ENCODE data around the gene MYO3B.
"Not testable (repeated sequence)": the region's sequence is repeated elsewhere in the genome, so short reads cannot be mapped to it uniquely, and the experiment has no call there.

The MYO3B gene

DNA sequence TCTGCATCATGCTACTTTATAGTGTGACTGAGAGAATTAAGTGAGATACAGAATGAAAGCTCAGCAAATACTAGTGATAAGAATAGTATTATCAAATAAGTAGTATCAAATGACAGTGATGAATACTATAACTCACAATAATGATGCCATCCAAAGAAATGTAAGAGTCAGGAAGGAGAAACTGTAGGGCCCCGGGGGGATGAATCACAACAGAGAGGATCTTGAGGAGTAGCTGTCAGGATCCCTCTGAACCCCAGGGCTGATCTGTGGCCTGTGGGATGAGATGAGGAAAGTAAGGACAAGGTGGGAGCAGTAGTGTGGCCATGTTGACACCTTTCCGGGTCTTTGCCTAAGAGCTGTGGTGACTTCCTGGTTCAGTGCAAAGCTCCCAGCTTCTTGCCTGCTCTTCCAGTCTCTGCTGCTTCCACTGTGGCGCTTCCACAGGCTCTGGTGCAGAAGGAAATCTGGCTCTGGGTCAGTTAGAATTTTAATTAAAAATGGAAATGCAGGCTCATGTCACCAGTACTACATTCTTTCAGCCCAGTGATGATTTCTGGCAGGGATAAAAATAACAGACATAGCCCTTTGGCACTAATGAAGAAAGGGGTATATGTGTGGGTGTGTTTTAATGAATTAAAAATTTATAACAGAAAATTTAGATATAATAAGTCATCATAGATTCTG is 166.9 kb downstream of the MYO3B start:
- DNase-seq = no peak

DNA sequence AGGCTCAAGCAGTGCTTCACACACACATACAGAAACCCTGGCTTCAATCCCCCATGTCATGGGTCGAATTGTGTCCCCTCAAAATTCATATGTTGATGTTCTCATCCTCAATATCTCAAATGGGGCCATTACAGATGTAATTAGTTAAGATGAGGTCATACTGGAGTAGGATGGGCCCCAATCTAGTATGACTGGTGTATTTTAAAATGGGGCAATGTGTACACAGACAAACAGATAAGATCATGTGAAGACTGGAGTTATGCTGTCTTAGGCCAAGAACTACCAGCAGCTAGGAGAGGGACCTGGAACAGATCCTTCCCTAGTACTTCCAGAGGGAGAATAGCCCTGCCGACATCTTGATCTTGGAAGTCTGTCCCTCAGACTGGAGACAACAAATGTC is 167.7 kb downstream of the MYO3B start:
- no peak for DNase-seq

DNA sequence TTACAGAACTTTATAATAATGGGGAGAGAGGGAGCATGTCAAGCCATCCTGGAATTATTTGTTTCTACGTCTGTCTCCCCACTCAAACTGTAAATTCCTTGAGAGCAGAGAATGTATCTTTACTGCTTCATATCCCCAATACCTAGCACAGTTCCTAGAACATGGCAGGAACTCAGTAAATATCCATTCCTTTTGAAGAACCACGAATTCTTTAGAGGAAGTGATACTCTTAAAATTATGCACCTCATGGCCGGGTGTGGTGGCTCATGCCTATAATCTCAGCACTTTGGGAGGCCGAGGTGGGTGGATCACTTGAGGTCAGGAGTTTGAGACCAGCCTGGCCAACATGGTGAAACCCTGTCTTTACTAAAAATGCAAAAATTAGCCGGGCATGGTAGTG is 171.3 kb downstream of the MYO3B start:
- not testable (repeated sequence) for DNase-seq

DNA sequence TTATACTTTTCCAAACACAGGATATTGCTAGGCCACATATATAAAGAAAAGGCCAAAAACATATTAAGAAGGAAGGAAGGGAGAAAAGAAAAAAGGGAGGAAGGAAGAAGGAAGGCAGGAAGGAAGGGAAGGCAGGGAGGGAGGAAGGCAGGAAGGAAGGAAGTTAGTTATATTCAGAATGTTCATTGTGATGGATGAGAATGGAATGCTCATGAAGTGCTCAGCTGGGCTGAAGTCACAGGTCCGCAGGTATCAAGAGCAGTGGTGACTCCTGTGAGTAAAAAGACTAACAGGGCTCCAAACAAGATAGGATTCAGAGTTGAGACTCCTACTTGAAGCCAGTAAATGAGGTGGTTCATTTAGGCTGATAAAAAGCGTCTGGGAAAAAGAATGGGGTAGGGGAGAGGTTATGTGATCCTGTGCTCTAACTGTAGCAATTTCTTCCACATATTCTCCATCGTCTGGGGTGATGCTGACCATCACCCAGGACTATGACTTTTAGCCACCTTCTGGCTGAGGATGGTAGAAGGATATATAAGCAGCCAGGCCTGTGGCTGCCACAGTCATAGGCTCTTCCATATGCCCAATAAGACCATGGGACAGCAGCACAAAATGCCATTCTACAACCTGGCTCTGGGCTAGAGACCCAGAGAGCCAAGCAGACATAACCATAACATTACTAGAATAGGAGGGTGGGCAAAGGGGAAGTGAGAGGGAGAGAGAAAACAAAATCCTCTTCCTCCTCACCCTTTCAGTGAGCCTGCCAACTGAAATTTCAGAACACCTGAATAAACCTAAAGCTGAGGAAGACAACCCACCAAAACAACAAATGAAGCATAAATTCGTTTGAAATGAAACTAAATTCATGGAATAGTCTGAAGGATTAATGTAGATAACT is 173.2 kb downstream of the MYO3B start:
- DNase-seq = no peak

DNA sequence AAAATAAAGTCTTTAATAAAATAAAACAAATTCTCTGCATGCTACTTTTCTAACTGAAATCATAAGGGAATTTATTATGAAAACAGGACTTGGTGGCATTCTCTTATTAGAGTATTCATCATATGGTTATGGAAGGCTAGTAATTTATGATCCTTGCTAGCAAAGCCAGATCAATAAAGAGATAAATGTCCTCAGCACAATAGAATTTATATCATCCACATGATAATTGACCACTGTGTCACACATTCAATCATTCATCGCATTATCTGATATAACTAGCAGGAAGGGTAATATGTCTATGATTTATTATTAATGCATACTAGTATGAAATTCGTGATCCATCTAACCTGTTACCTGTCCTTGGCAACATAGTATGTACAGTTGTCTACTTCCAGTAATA is 175.8 kb downstream of the MYO3B start:
- no peak for DNase-seq

DNA sequence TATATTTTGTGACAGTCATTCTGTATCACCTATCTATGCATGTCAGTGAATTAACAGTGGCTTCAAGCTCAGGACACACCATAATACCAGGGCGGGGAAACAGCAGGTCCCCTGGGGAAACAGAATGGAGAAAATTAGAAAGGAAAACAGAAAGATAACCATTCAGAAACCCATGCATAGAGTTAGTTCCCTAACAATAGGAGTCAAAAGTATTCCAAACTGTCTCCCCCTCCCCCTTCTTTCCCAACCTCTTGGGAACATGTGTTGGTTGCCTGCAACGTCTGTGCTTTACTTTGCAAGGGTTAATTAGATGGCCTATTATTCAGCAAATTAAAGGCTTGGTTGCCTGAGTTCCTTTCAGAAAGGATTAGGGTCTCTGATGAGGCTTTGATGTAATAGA is 176.4 kb downstream of the MYO3B start:
- peak; percentile 55 for DNase-seq

DNA sequence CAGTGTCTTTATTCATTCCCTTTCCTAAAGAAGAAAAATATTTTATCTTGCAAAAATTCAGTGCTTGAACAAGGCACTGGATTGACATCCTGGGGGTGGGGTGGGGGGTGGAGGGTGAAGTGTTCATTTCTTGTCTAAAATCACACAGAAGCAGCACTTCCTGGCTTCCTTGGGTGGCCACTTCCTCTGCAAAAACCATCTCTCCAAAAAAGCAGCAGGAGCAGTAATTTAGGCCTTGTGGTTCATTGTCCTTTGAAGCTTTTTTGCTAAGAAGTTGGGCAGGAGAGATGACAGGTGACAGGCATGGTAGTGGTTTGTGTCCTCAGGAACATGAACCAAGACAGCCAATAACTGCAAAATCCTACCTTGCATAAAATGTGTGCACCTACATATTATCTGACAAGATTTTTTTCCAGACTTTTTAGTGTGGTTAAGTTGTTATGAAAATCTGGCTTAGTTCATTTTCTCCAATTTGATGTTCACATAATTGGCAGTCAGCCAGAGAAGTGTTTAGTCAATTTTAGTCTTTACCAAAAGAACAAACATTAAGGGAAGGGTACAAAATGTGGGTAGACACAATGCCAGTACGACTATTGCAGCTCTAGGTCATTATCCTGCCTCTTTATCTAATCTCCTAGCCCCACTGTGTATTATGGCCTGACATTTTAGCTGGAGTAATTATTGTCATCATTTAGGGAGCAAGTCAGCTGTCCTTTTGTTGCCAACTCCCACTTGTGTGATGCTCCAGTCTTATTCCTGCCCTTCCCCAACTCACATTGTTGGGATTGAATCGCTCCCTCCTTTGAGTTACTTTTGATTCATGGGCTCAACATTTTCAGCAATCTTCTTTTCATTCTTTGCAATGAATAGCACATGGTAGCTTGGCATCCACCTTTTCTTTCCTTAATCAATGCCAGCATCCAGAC is 177.2 kb downstream of the MYO3B start:
- peak; percentile 83 for DNase-seq

DNA sequence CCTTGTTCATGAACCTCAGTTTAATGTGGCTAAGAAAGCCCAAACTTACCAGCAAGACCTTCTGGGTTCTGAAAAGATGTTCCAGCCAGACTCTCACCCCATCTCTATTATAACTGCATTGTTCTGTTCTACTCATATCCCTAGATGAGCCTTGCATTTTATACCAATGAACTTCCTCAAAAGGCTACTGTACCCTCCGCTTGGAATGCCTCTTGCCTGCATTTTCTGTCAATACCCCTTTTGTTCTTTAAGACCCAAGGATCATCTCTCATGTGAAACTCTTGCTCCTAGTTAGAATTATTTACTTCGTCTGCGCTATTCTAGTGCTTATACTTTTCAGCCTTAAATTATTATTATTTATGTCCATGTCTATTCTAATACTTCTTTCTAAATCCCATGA is 181.5 kb downstream of the MYO3B start:
- DNase-seq = no peak

DNA sequence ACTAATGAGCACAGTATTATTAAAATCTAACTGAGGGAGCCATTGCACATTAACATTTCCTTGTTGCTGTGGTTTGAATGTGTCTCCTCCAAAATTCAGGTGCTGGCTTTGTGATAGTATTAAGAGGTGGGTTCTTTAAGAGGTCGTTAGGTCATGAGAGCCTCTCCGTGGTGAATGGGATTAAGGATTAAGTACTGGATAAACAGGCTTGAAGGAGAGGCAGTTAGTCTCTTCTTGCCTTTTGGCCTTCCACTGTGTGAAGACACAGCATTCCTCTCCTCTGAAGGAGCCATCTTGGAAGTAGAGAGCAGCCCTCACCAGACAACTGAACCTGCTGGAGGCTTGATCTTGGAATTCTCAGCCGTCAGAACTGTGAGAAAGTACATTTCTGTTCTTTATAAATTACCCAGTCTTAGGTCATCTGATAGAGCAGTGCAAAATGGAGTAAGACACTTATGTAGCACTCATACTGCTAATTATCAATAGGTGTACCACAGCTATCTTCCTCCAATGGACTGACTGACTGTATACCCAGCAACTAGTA is 182.7 kb downstream of the MYO3B start:
- DNase-seq = no peak

DNA sequence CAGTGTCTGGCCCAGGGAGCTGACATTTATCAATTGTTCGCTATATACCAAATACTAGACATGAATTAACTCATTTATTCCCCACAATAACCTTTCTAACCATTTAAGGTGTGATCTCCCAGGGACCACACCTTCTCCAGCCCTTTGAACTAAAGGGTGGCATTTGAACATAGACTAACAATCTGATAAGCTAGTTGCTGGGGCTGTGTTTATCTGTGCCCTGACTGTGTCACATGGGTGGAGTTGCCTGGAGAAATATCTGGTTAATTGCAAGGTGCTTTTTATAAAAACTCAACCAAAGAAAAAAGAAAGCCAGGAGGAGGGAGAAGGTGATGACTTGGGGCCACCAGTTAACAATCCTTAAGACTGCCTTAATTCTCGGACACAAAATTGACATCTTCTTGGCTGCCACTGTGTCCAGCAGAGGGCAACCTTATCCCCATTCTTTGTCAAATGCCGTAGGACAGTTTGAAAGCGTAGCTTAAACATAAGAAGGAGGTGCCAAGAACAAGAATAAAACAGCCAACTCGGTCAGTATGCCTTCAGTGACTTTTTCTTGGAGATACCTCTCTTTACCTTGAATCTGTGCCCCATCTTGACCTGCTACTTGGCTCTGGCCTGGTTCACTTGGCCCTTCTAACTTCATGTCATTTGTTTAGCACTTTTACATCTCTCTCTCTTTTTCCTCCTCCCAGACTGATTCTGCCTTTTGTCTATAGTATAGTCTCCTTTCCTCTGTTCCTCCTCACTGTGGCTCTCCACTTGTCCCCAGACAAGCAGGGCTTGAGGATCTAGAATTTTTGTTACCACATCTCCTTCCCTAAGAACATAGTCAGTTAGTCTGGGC is 183.4 kb downstream of the MYO3B start:
- DNase-seq = peak; percentile 8

DNA sequence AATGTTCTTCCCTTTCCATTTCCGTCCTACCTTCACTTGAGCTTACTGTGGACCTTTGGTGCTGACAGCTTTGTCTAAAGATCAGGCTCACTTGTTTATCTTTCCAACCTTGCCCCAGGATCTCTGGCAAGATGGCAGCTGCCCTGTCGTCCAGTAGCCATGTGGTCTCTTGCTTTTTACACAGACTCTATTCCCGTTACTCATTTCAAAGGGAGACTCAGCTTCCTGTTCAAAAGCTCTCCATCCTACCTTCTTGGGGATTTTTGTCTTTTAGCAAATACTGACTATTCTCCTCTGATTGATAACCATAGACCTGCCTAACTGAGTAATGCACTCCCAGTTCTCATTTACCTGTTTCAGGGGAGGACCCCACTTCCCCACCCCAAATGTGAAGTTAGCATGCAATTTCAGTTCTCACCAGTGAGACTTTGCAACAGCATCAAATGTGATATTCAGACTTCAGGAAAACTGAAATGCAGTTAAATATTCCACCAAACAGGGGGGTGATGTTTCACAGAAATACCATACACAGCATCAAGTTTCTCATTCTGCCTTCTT is 184.4 kb downstream of the MYO3B start:
- DNase-seq = no peak

DNA sequence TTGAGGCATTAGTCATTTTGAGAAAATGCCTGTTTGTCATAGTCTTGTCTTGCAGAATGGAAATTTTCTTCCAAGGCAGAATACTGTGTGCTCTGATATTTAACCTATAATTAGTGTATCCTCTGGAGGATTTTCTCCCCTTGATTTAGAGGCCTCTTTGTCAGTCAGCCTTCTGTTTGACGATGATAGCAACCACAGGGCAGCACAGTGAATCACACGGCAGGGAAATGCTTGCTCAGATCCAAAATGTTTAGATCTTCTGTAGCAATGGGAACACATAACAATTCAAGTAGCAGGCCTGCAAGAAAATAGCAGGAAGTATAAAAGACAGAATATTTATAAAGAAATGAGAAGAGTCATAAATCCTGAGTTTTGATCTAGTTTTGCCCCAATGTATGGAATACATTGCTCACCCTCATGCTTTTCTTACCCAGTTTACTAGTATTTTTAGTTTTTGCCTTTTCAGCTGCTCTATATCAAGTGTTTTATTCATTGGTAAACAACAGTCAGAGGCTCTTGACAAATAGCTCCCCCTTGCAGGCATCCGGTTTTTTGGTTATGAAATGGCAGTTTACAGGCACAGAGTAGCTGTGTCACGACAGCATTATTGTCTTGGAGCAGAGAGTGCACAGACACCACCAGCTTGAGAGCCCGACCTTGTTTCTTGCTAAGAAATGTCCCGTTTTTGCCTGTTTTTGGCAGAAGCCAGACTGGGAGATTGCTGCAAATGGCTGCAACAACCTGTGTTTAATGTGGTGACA is 185.1 kb downstream of the MYO3B start:
- DNase-seq = peak; percentile 20

DNA sequence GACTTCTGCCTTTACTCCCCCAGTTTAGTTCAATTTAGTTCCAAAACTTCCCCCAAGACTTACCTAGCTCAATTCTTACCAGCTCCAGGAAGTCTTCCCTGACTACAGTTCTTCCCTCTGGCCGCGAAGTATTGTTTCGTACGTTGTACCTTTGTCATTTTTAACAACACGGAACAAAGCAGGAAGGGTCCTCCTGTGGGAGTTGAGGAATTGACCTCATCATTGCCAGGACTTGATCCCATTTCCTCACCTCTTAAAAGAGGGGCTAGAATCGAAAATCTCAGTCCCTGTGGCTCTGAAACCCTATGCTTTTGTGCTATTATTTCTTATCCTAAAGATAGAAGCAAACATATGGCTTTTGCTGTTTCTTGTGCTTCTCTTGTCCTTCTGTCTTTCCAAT is 187.1 kb downstream of the MYO3B start:
- DNase-seq = no peak

DNA sequence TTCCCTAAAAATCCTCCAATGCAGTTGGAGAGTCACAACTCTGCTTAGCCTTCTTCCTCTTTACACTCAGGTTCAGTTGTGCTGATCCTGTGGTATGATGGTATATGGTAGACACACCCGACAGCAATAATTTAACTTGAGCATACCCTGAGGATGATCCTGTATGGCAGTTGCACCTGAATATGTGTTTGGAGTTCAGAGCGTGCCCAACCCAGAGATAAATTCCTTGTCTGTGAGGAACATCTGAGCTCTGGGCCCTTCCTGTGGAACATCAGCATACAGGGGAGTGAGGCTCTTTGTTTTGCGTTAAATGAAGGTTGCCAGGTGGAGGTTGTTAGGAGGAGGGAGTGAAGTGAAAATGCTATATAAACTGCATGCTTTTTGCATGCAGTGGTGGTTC is 187.7 kb downstream of the MYO3B start:
- DNase-seq = no peak

DNA sequence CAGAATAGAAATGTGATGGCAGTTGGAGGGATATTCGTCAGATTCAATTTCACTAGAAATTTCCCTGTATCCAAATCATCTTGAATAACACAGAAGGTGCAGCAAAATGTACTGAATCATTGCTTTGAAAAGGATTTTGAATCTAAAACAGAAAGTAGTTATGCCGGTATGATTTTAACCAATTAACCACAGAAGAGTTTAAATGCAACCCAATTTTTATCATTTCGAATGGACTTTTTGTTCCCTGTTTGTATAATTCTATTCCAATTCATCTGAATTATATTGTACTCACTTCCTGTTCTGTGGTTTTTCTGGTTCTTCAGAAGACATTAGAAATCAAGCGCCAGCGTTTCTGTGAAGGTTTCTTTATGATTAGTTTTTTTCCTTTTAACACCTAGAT is 190.4 kb downstream of the MYO3B start:
- no peak for DNase-seq

DNA sequence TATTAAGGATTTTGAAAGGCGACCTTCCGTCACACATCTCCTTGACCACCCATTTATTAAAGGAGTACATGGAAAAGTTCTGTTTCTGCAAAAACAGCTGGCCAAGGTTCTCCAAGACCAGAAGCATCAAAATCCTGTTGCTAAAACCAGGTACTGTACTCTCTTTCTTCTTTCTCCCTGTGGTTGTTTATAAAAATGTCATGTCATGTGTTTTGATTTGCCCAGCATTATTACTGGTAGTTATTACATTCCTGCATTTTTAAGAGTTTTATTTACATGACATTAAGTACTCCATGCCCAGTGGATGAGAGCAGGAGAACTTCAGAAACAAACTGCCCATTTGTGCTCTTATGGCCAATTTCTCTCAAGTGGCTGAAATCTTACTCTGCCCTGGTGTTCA is 191.3 kb downstream of the MYO3B start:
- no peak for DNase-seq

DNA sequence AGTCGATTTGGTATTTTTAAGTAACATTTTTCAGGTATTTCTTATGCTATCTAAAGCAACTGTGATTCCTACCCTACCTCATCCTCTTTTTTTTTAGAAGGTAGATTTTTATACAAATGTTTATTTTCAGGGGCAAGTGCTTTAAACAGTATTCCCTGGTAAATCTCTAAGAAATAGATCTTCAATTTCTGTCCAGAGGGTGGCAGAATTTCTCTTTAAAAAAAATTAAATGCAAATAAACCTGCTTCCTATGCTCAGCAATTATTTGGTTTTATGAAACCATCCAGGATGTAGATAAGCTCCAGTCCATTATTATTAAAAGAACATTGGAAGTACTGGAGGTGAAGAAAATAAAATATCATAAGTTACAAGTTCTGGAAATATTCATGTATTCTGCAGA is 191.9 kb downstream of the MYO3B start:
- DNase-seq = peak; percentile 52

DNA sequence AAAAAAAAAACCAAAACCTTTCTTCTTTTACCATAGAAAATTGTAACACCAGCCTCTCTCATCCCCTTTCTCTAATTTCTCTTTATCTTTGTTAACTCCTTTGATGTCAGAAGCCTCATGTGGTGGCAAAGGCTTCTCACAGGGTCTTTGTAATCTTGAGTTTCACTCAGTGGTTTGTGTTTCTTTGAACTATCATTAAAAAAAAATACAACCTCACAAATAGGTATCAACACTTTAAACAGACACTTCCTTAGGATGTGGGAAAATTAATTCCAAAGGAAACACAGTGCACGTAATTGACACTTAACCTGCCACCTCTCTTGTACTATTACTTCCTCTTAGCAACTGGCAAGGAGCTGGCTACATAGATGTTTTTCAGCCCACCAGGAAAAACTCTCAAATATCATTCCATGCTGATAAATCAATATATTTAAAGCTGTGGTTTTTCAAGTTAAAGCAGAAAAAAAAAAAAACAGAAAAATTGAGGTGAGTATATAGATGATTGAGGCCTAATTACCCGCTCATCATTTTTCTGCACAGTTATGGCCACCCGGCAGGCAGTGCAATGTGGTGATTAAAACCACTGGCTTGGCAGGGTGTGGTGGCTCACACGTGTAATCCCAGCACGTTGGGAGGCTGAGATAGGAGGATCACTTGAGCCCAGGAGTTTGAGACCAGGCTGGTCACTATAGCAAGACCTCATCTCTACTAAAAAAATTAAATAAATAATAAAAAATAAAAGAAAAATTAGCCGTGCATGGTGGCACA is 193.5 kb downstream of the MYO3B start:
- DNase-seq = no peak

DNA sequence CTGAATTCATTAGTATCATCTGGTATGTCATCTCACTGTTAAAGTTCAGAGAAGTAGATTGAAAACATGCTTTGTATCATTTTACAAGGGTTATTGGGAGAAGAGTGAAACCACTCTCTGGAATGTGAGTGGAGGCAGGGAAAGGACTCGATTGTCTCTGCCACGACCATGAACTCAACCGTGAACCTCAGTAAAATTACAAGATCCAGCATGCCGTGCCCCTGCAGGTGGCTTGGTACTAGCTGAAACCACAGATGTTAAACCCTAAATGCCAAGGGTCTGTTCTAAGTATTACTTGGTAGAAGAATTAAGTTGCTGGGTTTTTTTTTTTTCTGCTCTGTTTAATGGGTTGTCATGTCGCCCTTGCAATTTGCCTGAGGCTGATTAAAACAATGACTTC is 197.2 kb downstream of the MYO3B start:
- DNase-seq = peak; percentile 2
